SHP77 (cell line): ENCODE measurements around the gene SEMA4D.
"Not testable (repeated sequence)": the region's sequence is repeated elsewhere in the genome, so short reads cannot be mapped to it uniquely, and the experiment has no call there.

Source experiments
- DNase-seq, 2 experiments: peaks; one replicate each; lab custom pipeline; 2025; lab: John Stamatoyannopoulos, UW

The SEMA4D gene

DNA sequence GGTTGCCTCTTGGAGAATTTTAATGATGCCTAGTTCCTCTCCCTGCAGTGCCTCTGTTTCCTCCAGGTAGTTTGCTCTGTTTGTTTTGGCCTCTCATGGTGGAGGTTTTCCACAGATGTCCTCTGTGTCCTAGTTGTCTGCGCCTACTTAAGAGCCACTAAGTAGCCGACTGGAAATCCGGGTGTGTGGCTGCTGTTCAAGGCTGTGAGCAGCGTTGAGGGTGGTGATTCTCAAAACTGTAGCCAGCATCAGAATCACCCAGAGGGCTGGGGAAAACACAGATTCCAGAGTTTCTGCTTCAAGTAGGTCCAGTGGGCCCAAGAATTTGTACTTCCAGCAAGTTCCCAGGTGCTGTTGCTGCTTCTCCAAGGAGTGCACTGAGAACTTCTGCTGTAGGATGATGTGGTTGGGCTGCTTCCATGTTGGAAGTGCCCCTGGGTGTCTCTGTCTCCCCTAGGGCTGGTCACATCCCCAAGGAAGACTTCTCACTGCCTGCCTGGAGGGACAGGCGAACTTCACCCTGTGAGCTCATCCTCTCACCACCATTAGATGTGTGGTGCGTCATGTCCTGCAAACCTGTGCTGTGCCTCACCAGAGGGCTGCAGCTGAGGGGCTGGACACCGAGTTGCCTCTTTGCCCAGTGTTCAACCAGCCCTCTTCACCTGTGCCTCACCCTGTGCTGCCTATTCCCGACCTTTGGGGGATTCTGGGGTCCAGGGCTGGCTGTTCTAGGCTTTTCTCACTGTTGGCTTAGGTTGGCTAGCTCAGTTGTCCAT is 144.9 kb downstream of the SEMA4D start:
- DNase-seq: no peak

DNA sequence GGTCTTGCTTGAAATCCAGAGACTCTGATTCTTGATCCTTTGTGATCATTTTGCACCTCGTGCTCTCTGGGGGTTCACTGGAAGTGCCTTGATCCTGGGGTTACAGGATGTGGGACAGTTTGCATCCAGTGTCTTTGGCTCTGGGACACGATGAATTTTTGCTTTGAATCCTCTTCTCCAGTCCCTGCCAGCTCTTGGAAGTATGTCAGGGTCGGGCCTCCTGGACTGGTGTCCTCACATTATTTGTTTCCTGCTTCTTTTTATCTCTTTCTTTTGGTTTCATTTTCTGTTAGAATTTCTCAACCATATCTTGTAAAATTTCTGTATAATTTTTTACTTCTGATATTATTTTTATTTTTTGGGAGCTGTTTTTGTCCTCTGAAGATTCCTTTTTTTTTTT is 145.5 kb downstream of the SEMA4D start:
- DNase-seq: no peak

DNA sequence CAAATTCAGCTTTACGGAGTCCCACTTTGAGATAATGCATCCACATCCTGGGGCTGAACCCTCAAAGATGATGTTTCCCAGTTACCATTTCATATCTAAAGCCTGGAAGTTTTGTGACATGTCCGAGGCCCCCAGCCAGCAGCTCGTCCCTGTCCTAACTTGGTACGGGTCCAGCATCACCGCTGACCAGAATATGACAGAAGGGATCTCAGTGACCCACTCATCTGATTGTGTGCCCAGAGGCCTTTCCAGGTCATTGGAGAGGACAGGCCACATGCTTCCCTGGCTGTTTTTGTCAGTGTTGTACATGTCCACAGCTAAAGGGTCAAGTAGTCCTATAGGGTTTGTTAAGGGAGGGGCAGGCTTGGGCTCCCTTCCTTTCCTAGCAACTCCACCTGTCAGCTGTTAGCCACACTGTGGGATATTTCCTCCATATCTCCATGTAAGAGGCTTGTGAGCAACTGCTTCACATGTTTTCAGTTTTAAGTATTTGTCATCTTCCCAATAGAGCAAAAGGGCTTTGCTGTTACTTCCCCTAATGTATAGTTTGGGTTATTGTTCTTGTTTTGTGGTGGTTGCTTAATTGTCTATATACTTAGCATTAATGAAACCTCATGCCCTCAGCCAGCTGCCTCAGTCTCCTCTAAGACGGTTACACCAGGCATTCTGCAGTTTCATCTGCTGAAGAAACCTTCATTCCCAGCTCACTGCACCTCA is 146.2 kb downstream of the SEMA4D start:
- no peak for DNase-seq

GRCh38 chr9:89350988-89351557 is 146.8 kb downstream of the SEMA4D start:
- no peak for DNase-seq

DNA sequence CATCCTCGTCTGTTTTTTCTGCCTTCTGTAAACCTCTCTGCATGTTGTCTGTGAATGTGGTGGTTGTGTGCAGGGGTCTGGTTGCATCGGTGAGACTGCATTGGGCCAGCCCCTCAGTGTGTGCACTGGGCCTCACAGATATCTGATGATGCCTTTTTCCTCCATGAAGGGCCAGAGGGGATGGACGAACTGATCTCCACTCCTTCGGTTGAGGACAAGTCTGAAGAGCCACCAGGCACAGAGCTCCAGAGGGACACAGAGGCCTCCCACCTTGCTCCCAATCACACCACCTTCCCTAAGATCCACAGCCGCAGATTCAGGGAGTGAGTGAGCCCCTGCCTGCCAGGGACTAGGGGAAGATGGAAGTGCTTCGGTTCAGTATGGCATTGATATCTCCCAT is 148.3 kb downstream of the SEMA4D start:
- no peak for DNase-seq

- DNase-seq: no peak
Observed at GRCh38 chr9:89347651-89348050, 150.3 kb downstream of the SEMA4D start.

- no peak for DNase-seq
Observed at GRCh38 chr9:89346696-89347095, 151.2 kb downstream of the SEMA4D start.

DNA sequence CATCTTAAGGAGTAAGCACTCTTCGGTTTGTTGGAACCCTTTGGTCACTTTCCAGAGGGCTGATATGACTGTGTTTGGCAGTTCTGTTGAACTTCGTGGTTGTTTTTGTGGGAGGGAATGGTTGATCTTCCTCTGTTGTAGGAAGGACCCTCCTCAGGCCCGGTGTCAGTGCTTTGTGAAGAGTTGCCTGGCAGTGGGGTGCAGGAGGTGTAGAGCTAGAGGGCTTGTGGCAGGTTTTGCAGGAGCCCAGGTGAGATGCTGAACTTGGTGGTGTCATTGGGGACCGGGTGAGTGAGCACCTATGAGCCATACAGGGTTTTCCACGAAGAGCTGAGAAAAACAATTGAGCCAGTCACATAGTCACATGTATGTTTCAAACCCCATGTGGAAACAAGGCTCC is 152.4 kb downstream of the SEMA4D start:
- no peak for DNase-seq

DNA sequence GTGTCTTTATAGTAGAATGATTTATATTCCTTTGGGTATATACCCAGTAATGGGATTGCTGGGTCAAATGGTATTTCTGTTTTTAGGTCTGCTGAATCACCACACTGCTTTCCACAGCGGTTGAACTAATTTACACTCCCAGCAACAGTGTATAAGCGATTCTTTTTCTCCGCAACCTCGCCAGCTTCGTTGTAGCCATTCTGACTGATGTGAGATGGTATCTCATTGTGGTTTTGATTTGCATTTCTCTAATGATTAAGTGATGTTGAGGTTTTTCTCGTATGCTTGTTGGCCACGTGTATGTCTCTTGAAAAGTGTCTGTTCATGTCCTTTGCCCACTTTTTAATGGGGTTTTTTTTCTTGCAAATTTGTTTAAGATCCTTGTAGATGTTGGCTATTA is 154.1 kb downstream of the SEMA4D start:
- not testable (repeated sequence) for DNase-seq

GRCh38 chr9:89342948-89343347 is 155.0 kb downstream of the SEMA4D start:
- no peak for DNase-seq

GRCh38 chr9:89342213-89342612 is 155.7 kb downstream of the SEMA4D start:
- no peak for DNase-seq

- no peak for DNase-seq
Observed at GRCh38 chr9:89340332-89340731, 157.6 kb downstream of the SEMA4D start.

- DNase-seq: no peak
Observed at GRCh38 chr9:89339807-89340206, 158.1 kb downstream of the SEMA4D start.

- DNase-seq: no peak
Observed at GRCh38 chr9:89330513-89330912, 167.4 kb downstream of the SEMA4D start.

DNA sequence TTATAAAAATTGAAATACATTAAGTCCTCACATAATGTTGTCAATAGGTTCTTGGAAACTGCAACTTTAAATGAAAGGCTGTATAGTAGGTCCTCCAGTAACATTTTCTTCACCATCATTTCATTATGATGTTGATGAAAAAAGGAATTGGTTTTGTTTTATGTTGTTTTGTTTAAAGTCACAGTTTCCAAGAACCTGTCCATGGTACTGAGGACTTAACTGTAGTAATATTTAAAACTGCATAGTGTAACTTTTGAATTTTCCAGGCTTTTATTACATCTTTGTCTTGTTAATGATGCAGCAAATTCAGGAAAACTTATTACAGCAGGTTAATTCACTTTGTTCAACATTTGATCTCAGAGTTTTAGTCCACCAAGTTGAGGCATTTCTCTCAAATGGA is 168.0 kb downstream of the SEMA4D start:
- DNase-seq: no peak

GRCh38 chr9:89328064-89328463 is 169.8 kb downstream of the SEMA4D start:
- DNase-seq: no peak

DNA sequence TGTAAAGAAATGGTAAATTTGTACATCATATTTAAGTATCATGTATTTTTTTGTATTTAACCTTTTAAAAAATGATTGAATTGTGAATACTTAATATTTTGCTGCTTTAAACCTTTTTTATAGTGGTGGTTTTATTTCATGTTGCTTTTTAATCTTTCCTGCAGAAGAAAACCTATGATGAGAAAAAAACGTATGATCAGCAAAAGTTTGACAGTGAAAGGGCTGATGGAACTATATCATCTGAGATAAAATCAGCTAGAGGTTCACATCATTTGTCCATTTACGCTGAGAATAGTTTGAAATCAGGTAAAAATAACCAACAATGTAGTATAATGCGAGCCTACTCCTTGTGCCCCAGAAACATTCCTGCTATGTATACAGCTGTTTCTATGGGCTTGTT is 172.2 kb downstream of the SEMA4D start:
- no peak for DNase-seq

- no peak for DNase-seq
Observed at GRCh38 chr9:89323390-89323789, 174.5 kb downstream of the SEMA4D start.

DNA sequence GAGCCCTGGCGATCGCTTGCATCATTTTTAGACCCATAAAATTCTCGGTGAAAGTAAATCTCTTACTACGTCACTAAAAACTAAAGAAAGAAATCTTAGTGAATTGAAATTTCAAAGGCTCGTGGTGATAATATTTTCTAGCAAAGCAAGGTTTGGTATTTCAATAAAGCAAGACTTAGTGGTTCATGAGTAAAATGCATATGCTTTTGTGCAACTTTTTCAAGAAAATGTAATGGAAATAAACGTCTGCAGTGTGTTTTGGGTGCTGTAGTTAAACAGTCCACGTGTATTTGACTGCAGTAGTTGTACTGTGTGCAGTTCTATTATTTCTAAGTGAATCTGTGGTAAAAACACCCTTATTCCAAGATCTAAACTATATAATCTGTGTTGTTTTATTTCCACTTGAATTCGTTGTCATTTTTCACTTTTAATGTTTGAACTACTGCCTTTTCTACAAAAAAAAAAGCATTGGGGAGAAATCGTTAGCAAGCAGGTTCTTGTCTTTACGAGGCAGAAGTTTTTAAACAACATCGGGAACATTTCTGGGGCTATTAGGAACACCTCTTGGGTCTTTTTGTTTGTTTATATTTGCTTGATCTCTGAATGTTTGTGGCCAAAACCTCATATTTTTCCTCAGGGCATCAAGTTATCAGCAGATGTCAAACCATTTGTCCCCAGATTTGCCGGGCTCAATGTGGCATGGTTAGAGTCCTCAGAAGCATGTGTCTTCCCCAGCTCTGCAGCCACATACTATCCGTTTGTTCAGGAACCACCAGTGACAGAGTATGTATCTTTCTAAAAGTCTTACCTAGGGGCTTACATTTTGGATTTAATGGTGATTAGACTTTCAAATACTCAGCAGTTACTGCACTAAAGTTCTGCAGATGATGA is 178.7 kb downstream of the SEMA4D start:
- no peak for DNase-seq

DNA sequence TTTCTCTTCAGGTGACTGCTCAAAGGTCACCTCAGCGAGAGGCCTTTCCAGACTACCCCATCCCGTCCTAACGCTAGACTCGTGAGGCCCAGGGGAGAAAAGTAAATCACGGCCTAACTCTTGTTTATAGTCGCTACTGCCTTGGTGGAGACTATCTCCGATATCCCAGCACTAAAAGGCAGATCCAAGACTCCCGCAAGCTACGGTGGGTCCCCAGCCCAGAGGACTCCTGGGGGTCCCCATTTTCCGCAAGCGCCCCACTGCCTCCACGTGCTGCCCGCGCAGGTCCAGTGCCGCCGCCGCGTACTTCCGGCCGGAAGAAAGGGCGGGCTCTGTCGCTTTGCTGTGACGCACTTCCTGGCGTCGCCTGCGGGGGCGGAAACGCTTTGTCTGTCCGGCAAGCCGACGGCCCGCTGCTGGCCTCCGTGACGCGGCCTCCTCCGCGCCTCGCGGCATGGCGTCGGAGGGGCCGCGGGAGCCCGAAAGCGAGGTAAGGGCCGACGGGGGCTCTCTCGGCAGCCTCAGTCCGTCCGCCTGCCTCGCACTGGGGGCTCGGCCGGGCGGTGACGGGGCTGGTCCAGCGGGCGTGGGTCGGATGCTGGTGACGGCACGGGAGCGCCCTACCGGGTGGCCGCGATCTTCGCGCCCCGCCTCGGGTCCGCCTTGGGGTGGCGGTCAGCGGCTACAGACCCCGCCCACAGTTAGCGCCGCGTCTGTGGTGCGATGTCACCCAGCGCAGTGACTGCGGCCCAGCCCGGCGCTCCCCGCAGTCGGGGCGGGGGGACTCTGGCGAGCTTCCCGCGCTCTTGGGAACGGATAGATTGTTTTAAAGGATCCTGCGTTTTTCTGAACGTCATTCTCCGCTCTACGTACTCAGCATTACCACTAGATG is 179.5 kb downstream of the SEMA4D start, which contains the start of gene SECISBP2:
Gene SECISBP2 (plus strand): TSS at position 378 of the 892 bp plus-strand sequence. CDS start 77 bp downstream, at position 455.
- peak; percentile 93 to 94 for DNase-seq

DNA sequence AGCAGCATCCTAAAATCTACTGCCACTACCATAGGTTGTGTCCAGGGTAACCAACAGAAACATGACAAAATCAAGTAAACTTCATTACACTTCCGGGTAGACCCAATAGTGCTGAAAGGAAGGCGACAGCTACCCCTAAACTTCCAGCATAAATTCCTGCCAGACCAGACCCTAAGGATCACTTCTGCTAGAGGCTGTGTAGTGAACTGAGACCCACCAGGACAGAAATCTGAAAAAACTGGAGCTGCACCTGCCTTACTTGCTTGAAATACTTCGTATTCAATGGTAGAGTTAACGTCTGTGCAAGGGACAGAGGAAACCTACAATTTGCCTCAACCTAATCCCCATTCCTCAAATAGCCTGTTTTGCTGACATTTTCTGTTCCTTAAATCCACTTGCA is 180.6 kb downstream of the SEMA4D start:
- no peak for DNase-seq
